HEK293 (cell line): ENCODE measurements around the gene GNG4.

Experiments used
- CTCF ChIA-PET: fragments of 350-600 bp; formaldehyde crosslinking; extraction: SDS; loops from one replicate; lab custom pipeline; 2021; ENCODE audit warnings: antibody characterized with exemption; lab: Yijun Ruan, JAX
- POLR2A ChIA-PET: fragments of 300-600 bp; formaldehyde crosslinking; extraction: SDS; loops from one replicate; lab custom pipeline; 2020; ENCODE audit warnings: antibody characterized with exemption, inconsistent platforms; lab: Yijun Ruan, JAX
- H3K27ac ChIP-seq: fragments of 200-500 bp; sonication (Bioruptor generic); 2 replicates; pipeline ENCODE4 v1.5.1; 2014; ENCODE audit warnings: low read depth, low read length, control low read depth, inconsistent platforms; ENCODE audit errors: extremely low read depth
- H3K36me3 ChIP-seq, 2 experiments: fragments of 200-500 bp in 1 of 2; sonication (Bioruptor generic) in 1 of 2; 1 replicate in 1 of 2; 2 replicates in 1 of 2; pipeline ENCODE4 v1.5.1; 2014 to 2017; ENCODE audit warnings: inconsistent platforms in 2 of 2, low read length in 2 of 2; ENCODE audit not compliant: control insufficient read depth in 2 of 2, insufficient read depth in 1 of 2
- H3K4me1 ChIP-seq: fragments of 200-500 bp; sonication (Bioruptor generic); 2 replicates; pipeline ENCODE4 v1.5.1; 2014; ENCODE audit warnings: mild to moderate bottlenecking, low read length, inconsistent platforms; ENCODE audit not compliant: control insufficient read depth, insufficient read depth
- H3K4me3 ChIP-seq: 2 replicates; pipeline ENCODE4 v1.5.1; 2011; ENCODE audit warnings: low read depth, mild to moderate bottlenecking, control low read depth, low read length, moderate library complexity
- H3K9me3 ChIP-seq: fragments of 200-500 bp; sonication (Bioruptor generic); 2 replicates; pipeline ENCODE4 v1.5.1; 2014; ENCODE audit warnings: low read depth, low read length, inconsistent platforms; ENCODE audit not compliant: control insufficient read depth, insufficient read depth
- IKZF3 ChIP-seq: fragments of 450-650 bp; IDR thresholded peaks from 2 replicates; pipeline ENCODE4 v1.5.0; 2018; ENCODE audit warnings: missing biosample characterization, mild to moderate bottlenecking, missing genetic modification characterization, moderate library complexity
- INSM2 ChIP-seq: fragments of 450-650 bp; formaldehyde crosslinking; IDR thresholded peaks from 2 replicates; pipeline ENCODE4 v1.5.1; 2016; ENCODE audit warnings: missing biosample characterization, missing genetic modification characterization
- PATZ1 ChIP-seq: fragments of 450-650 bp; formaldehyde crosslinking; IDR thresholded peaks from 2 replicates; pipeline ENCODE4 v1.5.1; 2016; ENCODE audit warnings: missing biosample characterization, missing genetic modification characterization
- PRDM4 ChIP-seq: fragments of 450-650 bp; formaldehyde crosslinking; IDR thresholded peaks from 2 replicates; pipeline ENCODE4 v1.5.1; 2017; ENCODE audit warnings: missing biosample characterization, missing genetic modification characterization
- SALL2 ChIP-seq: fragments of 450-650 bp; formaldehyde crosslinking; IDR thresholded peaks from 2 replicates; pipeline ENCODE4 v1.5.0; 2017; ENCODE audit warnings: missing biosample characterization, mild to moderate bottlenecking, missing genetic modification characterization, borderline replicate concordance
- SCRT1 ChIP-seq: fragments of 450-650 bp; formaldehyde crosslinking; IDR thresholded peaks from 2 replicates; pipeline ENCODE4 v1.5.1; 2016; ENCODE audit warnings: missing biosample characterization, missing genetic modification characterization, borderline replicate concordance
- YY1 ChIP-seq: fragments of 450-650 bp; formaldehyde crosslinking; IDR thresholded peaks from 2 replicates; pipeline ENCODE4 v1.5.1; 2018; ENCODE audit warnings: missing biosample characterization, missing genetic modification characterization
- ZEB2 ChIP-seq: fragments of 450-650 bp; formaldehyde crosslinking; IDR thresholded peaks from 2 replicates; pipeline ENCODE4 v1.5.1; 2016; ENCODE audit warnings: missing biosample characterization, missing genetic modification characterization
- ZIC2 ChIP-seq: fragments of 450-650 bp; formaldehyde crosslinking; IDR thresholded peaks from 2 replicates; pipeline ENCODE4 v1.5.1; 2016; ENCODE audit warnings: missing biosample characterization, missing genetic modification characterization
- ZNF132 ChIP-seq: fragments of 450-650 bp; formaldehyde crosslinking; IDR thresholded peaks from 2 replicates; pipeline ENCODE4 v1.5.1; 2017; ENCODE audit warnings: missing biosample characterization, missing genetic modification characterization, borderline replicate concordance
- ZNF138 ChIP-seq: fragments of 450-650 bp; formaldehyde crosslinking; IDR thresholded peaks from 2 replicates; pipeline ENCODE4 v1.5.1; 2016; ENCODE audit warnings: missing biosample characterization, missing genetic modification characterization, borderline replicate concordance
- ZNF140 ChIP-seq: fragments of 450-650 bp; formaldehyde crosslinking; IDR thresholded peaks from 2 replicates; pipeline ENCODE4 v1.5.1; 2016; ENCODE audit warnings: missing biosample characterization, missing genetic modification characterization
- ZNF184 ChIP-seq: fragments of 450-650 bp; IDR thresholded peaks from 2 replicates; pipeline ENCODE4 v1.5.1; 2018; ENCODE audit warnings: missing biosample characterization, mild to moderate bottlenecking, missing genetic modification characterization
- ZNF2 ChIP-seq: fragments of 450-650 bp; formaldehyde crosslinking; IDR thresholded peaks from 2 replicates; pipeline ENCODE4 v1.5.1; 2016; ENCODE audit warnings: missing biosample characterization, missing genetic modification characterization
- ZNF211 ChIP-seq: fragments of 450-650 bp; formaldehyde crosslinking; IDR thresholded peaks from 2 replicates; pipeline ENCODE4 v1.5.1; 2016; ENCODE audit warnings: low read depth, missing biosample characterization, missing genetic modification characterization
- ZNF302 ChIP-seq: fragments of 450-650 bp; formaldehyde crosslinking; IDR thresholded peaks from 2 replicates; pipeline ENCODE4 v1.5.1; 2016; ENCODE audit warnings: missing biosample characterization, missing genetic modification characterization, low read depth
- ZNF324 ChIP-seq: fragments of 450-650 bp; formaldehyde crosslinking; IDR thresholded peaks from 2 replicates; pipeline ENCODE4 v1.5.1; 2016; ENCODE audit warnings: missing biosample characterization, missing genetic modification characterization
- ZNF362 ChIP-seq: fragments of 450-650 bp; formaldehyde crosslinking; IDR thresholded peaks from 2 replicates; pipeline ENCODE4 v1.5.1; 2016; ENCODE audit warnings: missing biosample characterization, missing genetic modification characterization
- ZNF366 ChIP-seq: fragments of 450-650 bp; formaldehyde crosslinking; conservative IDR thresholded peaks from 2 replicates; pipeline ENCODE4 v1.5.1; 2016; ENCODE audit warnings: missing biosample characterization, missing genetic modification characterization
- ZNF513 ChIP-seq: fragments of 450-650 bp; IDR thresholded peaks from 2 replicates; pipeline ENCODE4 v1.5.1; 2018; ENCODE audit warnings: missing biosample characterization, missing genetic modification characterization
- ZNF561 ChIP-seq: fragments of 450-650 bp; IDR thresholded peaks from 2 replicates; pipeline ENCODE4 v1.5.1; 2018; ENCODE audit warnings: missing biosample characterization, missing genetic modification characterization, borderline replicate concordance
- ZNF585B ChIP-seq: fragments of 450-650 bp; formaldehyde crosslinking; IDR thresholded peaks from 2 replicates; pipeline ENCODE4 v1.5.1; 2016; ENCODE audit warnings: missing biosample characterization, missing genetic modification characterization
- ZNF596 ChIP-seq: fragments of 450-650 bp; IDR thresholded peaks from 2 replicates; pipeline ENCODE4 v1.5.0; 2018; ENCODE audit warnings: missing biosample characterization, mild to moderate bottlenecking, missing genetic modification characterization, moderate library complexity
- ZNF626 ChIP-seq: fragments of 450-650 bp; sonication (Bioruptor Pico); formaldehyde crosslinking; IDR thresholded peaks from 2 replicates; pipeline ENCODE4 v1.5.1; 2018; ENCODE audit warnings: missing biosample characterization, missing genetic modification characterization, inconsistent platforms
- ZNF660 ChIP-seq: fragments of 450-650 bp; IDR thresholded peaks from 2 replicates; pipeline ENCODE4 v1.5.1; 2018; ENCODE audit warnings: missing biosample characterization, mild to moderate bottlenecking, missing genetic modification characterization
- ZNF76 ChIP-seq: fragments of 450-650 bp; formaldehyde crosslinking; IDR thresholded peaks from 2 replicates; pipeline ENCODE4; 2016; ENCODE audit warnings: low read depth, missing biosample characterization, missing genetic modification characterization, borderline replicate concordance
- ZNF843 ChIP-seq: fragments of 450-650 bp; formaldehyde crosslinking; IDR thresholded peaks from 2 replicates; pipeline ENCODE4 v1.5.1; 2016; ENCODE audit warnings: missing biosample characterization, missing genetic modification characterization
- ZSCAN30 ChIP-seq: fragments of 450-650 bp; IDR thresholded peaks from 2 replicates; pipeline ENCODE4 v1.5.1; 2018; ENCODE audit warnings: missing biosample characterization, mild to moderate bottlenecking, missing genetic modification characterization, moderate library complexity
- ZXDB ChIP-seq: fragments of 450-650 bp; formaldehyde crosslinking; IDR thresholded peaks from 2 replicates; pipeline ENCODE4 v1.5.1; 2016; ENCODE audit warnings: missing biosample characterization, missing genetic modification characterization

GNG4 gene

GRCh38 chr1:235502601-235503402, 146.8 kb downstream of the GNG4 start:
- Histone ChIP-seq H3K36me3 (peaks cover 0 to 4% of the 10 kb centered on the region in 2 experiments; a peak in 1 of 3 replicates), H3K4me1 (peaks cover 8% of the 10 kb centered on the region), H3K27ac (peak overlapping the region; percentile 94; the same call in 1 of the 2 replicates), H3K4me3 (peak overlapping the region; percentile 94), H3K9me3 (no peaks in the 10 kb centered on the region)
- ChIA-PET CTCF (interaction anchor here (2.7 kb wide), 1 partner anchor 11 kb away, joined by 18 read pairs; no protein-coding TSS in a partner anchor), POLR2A (interaction anchor here (0.6 to 3.2 kb wide), 6 partner anchors 16 to 342 kb away, joined by 3 to 21 read pairs (median 10); partner anchors contain the start of genes ARID4B, GGPS1, RBM34 and TBCE)
- TF ChIP-seq ZNF132 (no peak), ZNF362 (peak; percentile 87), ZXDB (tag by site-specific recombination) (peak; percentile 49; the same call in 1 of the 2 replicates), INSM2 (tag by site-specific recombination) (peak; percentile 89), ZNF324 (tag by site-specific recombination) (no peak), ZNF302 (no peak), ZSCAN30 (tag by site-specific recombination) (peak; percentile 86), ZNF843 (tag by site-specific recombination) (peak; percentile 77; the same call in 1 of the 2 replicates), ZNF366 (tag by site-specific recombination) (peak; percentile 71), ZNF513 (tag by site-specific recombination) (no peak), IKZF3 (tag by site-specific recombination) (peak; percentile 71), ZNF2 (peak; percentile 17; the same call in 1 of the 2 replicates), ZNF596 (tag by site-specific recombination) (peak; percentile 76), ZNF561 (peak; percentile 89), SALL2 (tag by site-specific recombination) (no peak), SCRT1 (tag by site-specific recombination) (peak; percentile 94), ZNF660 (no peak), ZNF76 (tag by site-specific recombination) (no peak), ZEB2 (tag by site-specific recombination) (peak; percentile 62; the same call in 1 of the 2 replicates), ZNF184 (0 out of 2 replicates have a peak, but pooled peaks have one; percentile 37), ZIC2 (tag by site-specific recombination) (no peak), ZNF626 (tag by site-specific recombination) (0 out of 2 replicates have a peak, but pooled peaks have one; percentile 5), PRDM4 (tag by site-specific recombination) (no peak), PATZ1 (tag by site-specific recombination) (no peak), ZNF140 (tag by site-specific recombination) (no peak), ZNF138 (no peak), YY1 (tag by site-specific recombination) (no peak; the same call in 1 of the 2 replicates), ZNF585B (no peak), ZNF211 (tag by site-specific recombination) (no peak)
